Retinal pigment epithelial cell (primary cell): ENCODE results near the gene IKZF2.
"Not testable (repeated sequence)": the region's sequence is repeated elsewhere in the genome, so short reads cannot be mapped to it uniquely, and the experiment has no call there.

ENCODE experiments used
- DNase-seq: peaks from one replicate; pipeline ENCODE4 v3.0.0-alpha.2; 2010; ENCODE audit warnings: low read depth
- H3K4me3 ChIP-seq: 2 replicates; pipeline ENCODE4 v1.5.1; 2011; ENCODE audit warnings: mild to moderate bottlenecking, low read length, control low read depth, moderate library complexity
- CTCF ChIP-seq: conservative IDR thresholded peaks from 2 replicates; pipeline ENCODE4 v1.5.1; 2011; ENCODE audit warnings: low read depth, low read length, control low read depth, inconsistent platforms

The IKZF2 gene

GRCh38 chr2:213034585-213034984 lies 116.8 kb downstream of the IKZF2 start:
- H3K4me3 ChIP-seq, result no peak overlapping the region
- no peak for TF ChIP-seq CTCF
- no peak for DNase-seq

- TF ChIP-seq CTCF, result no peak
- H3K4me3 ChIP-seq, result no peak overlapping the region
- DNase-seq, result no peak
Observed at GRCh38 chr2:213032607-213033006, 118.8 kb downstream of the IKZF2 start.

GRCh38 chr2:213022987-213023386 lies 128.4 kb downstream of the IKZF2 start:
- TF ChIP-seq CTCF, result no peak
- H3K4me3 ChIP-seq, result no peak overlapping the region
- DNase-seq, result no peak

- TF ChIP-seq CTCF, result no peak
- H3K4me3 ChIP-seq, result no peak overlapping the region
- DNase-seq, result no peak
Observed at GRCh38 chr2:213021971-213022899, 129.2 kb downstream of the IKZF2 start.

GRCh38 chr2:213020913-213021312 lies 130.5 kb downstream of the IKZF2 start:
- H3K4me3 ChIP-seq, DNase-seq: not testable (repeated sequence)

GRCh38 chr2:213020268-213020667 lies 131.1 kb downstream of the IKZF2 start:
- TF ChIP-seq CTCF, result no peak
- H3K4me3 ChIP-seq, result no peak overlapping the region
- no peak for DNase-seq

- no peak overlapping the region for H3K4me3 ChIP-seq
- no peak for DNase-seq
- no peak for TF ChIP-seq CTCF
Observed at GRCh38 chr2:213019368-213019767, 132.0 kb downstream of the IKZF2 start.
